ENCODE data around the gene LSMEM2.

DNA sequence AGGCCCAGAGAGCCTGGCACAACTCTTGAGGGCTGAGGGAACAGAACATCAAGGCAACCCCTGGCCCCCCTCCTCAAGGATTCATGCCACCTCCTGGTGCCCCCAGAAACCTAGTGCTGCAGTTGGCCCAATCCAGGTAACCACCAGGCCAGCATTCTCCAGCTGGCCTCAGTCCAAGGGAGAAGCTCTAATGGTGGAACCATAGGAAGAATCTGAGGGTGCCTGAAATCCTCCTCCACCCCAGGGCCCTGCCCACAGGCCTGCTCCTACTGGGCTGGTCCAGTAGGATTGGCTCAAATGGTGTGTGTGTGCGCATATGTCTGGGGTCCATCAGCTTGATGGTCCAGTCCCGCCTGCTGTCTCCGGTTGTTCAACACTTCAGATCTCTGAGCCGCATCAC, 35.9 kb downstream of the LSMEM2 start:
- TF ChIP-seq, protein P1, sequence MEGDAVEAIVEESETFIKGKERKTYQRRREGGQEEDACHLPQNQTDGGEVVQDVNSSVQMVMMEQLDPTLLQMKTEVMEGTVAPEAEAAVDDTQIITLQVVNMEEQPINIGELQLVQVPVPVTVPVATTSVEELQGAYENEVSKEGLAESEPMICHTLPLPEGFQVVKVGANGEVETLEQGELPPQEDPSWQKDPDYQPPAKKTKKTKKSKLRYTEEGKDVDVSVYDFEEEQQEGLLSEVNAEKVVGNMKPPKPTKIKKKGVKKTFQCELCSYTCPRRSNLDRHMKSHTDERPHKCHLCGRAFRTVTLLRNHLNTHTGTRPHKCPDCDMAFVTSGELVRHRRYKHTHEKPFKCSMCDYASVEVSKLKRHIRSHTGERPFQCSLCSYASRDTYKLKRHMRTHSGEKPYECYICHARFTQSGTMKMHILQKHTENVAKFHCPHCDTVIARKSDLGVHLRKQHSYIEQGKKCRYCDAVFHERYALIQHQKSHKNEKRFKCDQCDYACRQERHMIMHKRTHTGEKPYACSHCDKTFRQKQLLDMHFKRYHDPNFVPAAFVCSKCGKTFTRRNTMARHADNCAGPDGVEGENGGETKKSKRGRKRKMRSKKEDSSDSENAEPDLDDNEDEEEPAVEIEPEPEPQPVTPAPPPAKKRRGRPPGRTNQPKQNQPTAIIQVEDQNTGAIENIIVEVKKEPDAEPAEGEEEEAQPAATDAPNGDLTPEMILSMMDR (IDR thresholded peaks at IDR 0.05), result no peak
- no peak for TF ChIP-seq POLR2AphosphoS5 (IDR thresholded peaks at IDR 0.05)
- TF ChIP-seq POLR2A (IDR thresholded peaks at IDR 0.05), result no peak
